Limb (tissue), 2 donors: Measurements from ENCODE around the gene TRMT10B.
A peak's percentile ranks its signal among the peaks of the same experiment; 100 is the strongest.
"Not testable (repeated sequence)": the region's sequence is repeated elsewhere in the genome, so short reads cannot be mapped to it uniquely, and the experiment has no call there.

Source experiments
- DNase-seq, 2 donors: peaks; one replicate each; pipeline ENCODE4 v3.0.0-alpha.2; 2016; ENCODE audit errors: extremely low spot score in 2 of 2

The TRMT10B gene

GRCh38 chr9:37751186-37751585 is 2.4 kb upstream of the TRMT10B start:
- DNase-seq, result no peak

GRCh38 chr9:37751704-37752103 is 1.9 kb upstream of the TRMT10B start:
- DNase-seq, result not testable (repeated sequence)

GRCh38 chr9:37752112-37752511 is 1.5 kb upstream of the TRMT10B start:
- DNase-seq, result not testable (repeated sequence)

- DNase-seq, result no peak
Measured at GRCh38 chr9:37752642-37753488, 740 bp upstream of the TRMT10B start.

- no peak for DNase-seq
Measured at GRCh38 chr9:37758747-37759146, 5.1 kb downstream of the TRMT10B start.

- no peak for DNase-seq
Measured at GRCh38 chr9:37760416-37761161, 7.0 kb downstream of the TRMT10B start.

GRCh38 chr9:37761511-37761910 is 7.9 kb downstream of the TRMT10B start:
- no peak for DNase-seq

- not testable (repeated sequence) for DNase-seq
Measured at GRCh38 chr9:37765263-37765662, 11.7 kb downstream of the TRMT10B start.

GRCh38 chr9:37769306-37769705 is 15.7 kb downstream of the TRMT10B start:
- DNase-seq, result no peak

GRCh38 chr9:37769995-37770394 is 16.4 kb downstream of the TRMT10B start:
- DNase-seq, result no peak

GRCh38 chr9:37775216-37775919 is 21.8 kb downstream of the TRMT10B start:
- DNase-seq, result no peak

GRCh38 chr9:37776328-37776727 is 22.7 kb downstream of the TRMT10B start:
- no peak for DNase-seq

- no peak for DNase-seq
Measured at GRCh38 chr9:37778534-37778933, 24.9 kb downstream of the TRMT10B start.

GRCh38 chr9:37784291-37784615 is 30.6 kb downstream of the TRMT10B start:
- DNase-seq, result no peak

- DNase-seq, result peak; percentile 90 to 94
Measured at GRCh38 chr9:37784616-37785483, 31.2 kb downstream of the TRMT10B start, which contains the start of gene EXOSC3. TSS of gene EXOSC3 (minus strand) at chr9:37785064. CDS start at chr9:37785044, 20 bp downstream.

GRCh38 chr9:37787059-37787458 is 33.5 kb downstream of the TRMT10B start:
- DNase-seq, result no peak

- no peak for DNase-seq
Measured at GRCh38 chr9:37788332-37788731, 34.7 kb downstream of the TRMT10B start.

- DNase-seq, result no peak
Measured at GRCh38 chr9:37790096-37790495, 36.5 kb downstream of the TRMT10B start.

- DNase-seq, result no peak
Measured at GRCh38 chr9:37792122-37792521, 38.5 kb downstream of the TRMT10B start.

- no peak for DNase-seq
Measured at GRCh38 chr9:37796232-37796631, 42.6 kb downstream of the TRMT10B start.

GRCh38 chr9:37798677-37799076 is 45.1 kb downstream of the TRMT10B start:
- DNase-seq, result no peak
